BJ (cell line): ENCODE measurements around the gene TANGO2. TPM values are rescaled to one million over a fixed set of nuclear protein-coding genes. Genes with fewer than 3 reads are reported as not detected.

Source experiments
- CTCF ChIA-PET: fragments of 350-600 bp; formaldehyde crosslinking; extraction: SDS; loops from one replicate; lab custom pipeline; 2021; ENCODE audit warnings: antibody characterized with exemption, inconsistent platforms; lab: Yijun Ruan, JAX
- POLR2A ChIA-PET: fragments of 300-600 bp; sonication (Branson Sonifier 250); formaldehyde crosslinking; extraction: SDS; loops from one replicate; lab custom pipeline; 2021; ENCODE audit warnings: antibody characterized with exemption; lab: Charles Lee
- DNase-seq: peaks from one replicate; pipeline ENCODE4 v3.0.0-alpha.2; 2011; ENCODE audit warnings: low read depth
- H3K27me3 ChIP-seq: 2 replicates; pipeline ENCODE4 v1.6.0; 2011; ENCODE audit warnings: low read length; ENCODE audit not compliant: control insufficient read depth, insufficient read depth
- H3K36me3 ChIP-seq: 2 replicates; pipeline ENCODE4 v1.5.1; 2011; ENCODE audit warnings: low read length; ENCODE audit not compliant: control insufficient read depth, insufficient read depth
- H3K4me3 ChIP-seq: 2 replicates; pipeline ENCODE4 v1.5.1; 2011; ENCODE audit warnings: low read depth, mild to moderate bottlenecking, control low read depth, low read length
- CTCF ChIP-seq: IDR thresholded peaks from 2 replicates; pipeline ENCODE4 v1.5.1; 2011; ENCODE audit warnings: low read depth, mild to moderate bottlenecking, control low read depth, inconsistent platforms, low read length, moderate library complexity; ENCODE audit not compliant: insufficient read depth
- polyA plus RNA-seq: library from polyadenylated mRNA; depleted of rRNA; stranded (reverse); fragments of >200 nt; gene quantifications from 2 replicates; pipeline ENCODE4 v1.2.3, GENCODE V29; 2011

The TANGO2 gene
- polyA plus RNA-seq, 1 experiment = 51.7 TPM

- Histone ChIP-seq H3K4me3 (no peak overlapping the region), H3K27me3 (no peaks in the 10 kb centered on the region), H3K36me3 (peaks cover 11% of the 10 kb centered on the region; the same call in 1 of the 2 replicates)
- DNase-seq = no peak
- ChIA-PET CTCF (no interaction called here), POLR2A (no interaction called here)
- no peak for TF ChIP-seq CTCF
Observed at GRCh38 chr22:20046730-20047129, 25.8 kb downstream of the TANGO2 start.

- Histone ChIP-seq H3K27me3 (no peaks in the 10 kb centered on the region), H3K4me3 (no peak overlapping the region), H3K36me3 (peaks cover 20% of the 10 kb centered on the region)
- DNase-seq = no peak
- CTCF ChIA-PET = no interaction called here
- TF ChIP-seq CTCF = no peak
- POLR2A ChIA-PET = no interaction called here
Observed at GRCh38 chr22:20051927-20052308, 31.0 kb downstream of the TANGO2 start.

GRCh38 chr22:20052309-20053259, 31.7 kb downstream of the TANGO2 start:
- TF ChIP-seq CTCF = no peak
- DNase-seq = no peak
- ChIA-PET POLR2A (no interaction called here), CTCF (no interaction called here)
- H3K4me3 ChIP-seq = no peak overlapping the region
- no peaks in the 10 kb centered on the region for H3K27me3 ChIP-seq
- peaks cover 18% of the 10 kb centered on the region for H3K36me3 ChIP-seq

GRCh38 chr22:20053407-20054033, 32.6 kb downstream of the TANGO2 start:
- ChIA-PET CTCF (no interaction called here), POLR2A (no interaction called here)

More at GRCh38 chr22:20053407-20054033, 32.6 kb downstream of the TANGO2 start:
- DNase-seq = no peak
- Histone ChIP-seq H3K4me3 (no peak overlapping the region), H3K27me3 (no peaks in the 10 kb centered on the region), H3K36me3 (peaks cover 18% of the 10 kb centered on the region)
- TF ChIP-seq CTCF = no peak
